Adrenal gland (tissue), 12 donors: Measurements from ENCODE around the gene ZNF597. TPM values are rescaled to one million over a fixed set of nuclear protein-coding genes. Genes with fewer than 3 reads are reported as not detected.
A peak's percentile ranks its signal among the peaks of the same experiment; 100 is the strongest.

Experiments used
- DNase-seq, 7 donors: peaks; one replicate each; pipeline ENCODE4 v3.0.0-alpha.2; 2019 to 2020
- H3K27ac ChIP-seq, 5 donors: fragments of 200-600 bp; sonication (generic) in 4 of 5; 1 replicate in 3 of 5; 2 replicates in 2 of 5; pipeline versions ENCODE4 v1.5.1 to v1.8.0; 2016 to 2020; ENCODE audit warnings: mild to moderate bottlenecking in 1 of 5
- H3K27me3 ChIP-seq: fragments of 200-600 bp; 2 replicates; pipeline ENCODE4 v1.8.0; 2021
- H3K36me3 ChIP-seq, 2 donors: fragments of 200-600 bp; replicated peaks in 1 of 2; 1 replicate in 1 of 2; 2 replicates in 1 of 2; pipeline versions ENCODE4 v1.5.1 to v1.8.0; 2018 to 2022
- H3K4me1 ChIP-seq, 2 donors: fragments of 200-600 bp; replicated peaks in 1 of 2; 1 replicate in 1 of 2; 2 replicates in 1 of 2; pipeline versions ENCODE4 v1.5.1 to v1.8.0; 2018 to 2021
- H3K4me3 ChIP-seq, 4 donors: fragments of 200-600 bp; sonication (generic) in 3 of 4; one replicate each; pipeline ENCODE4 v1.5.1; 2016 to 2018
- H3K9me3 ChIP-seq, 3 donors: fragments of 200-600 bp; sonication (generic) in 1 of 3; replicated peaks in 1 of 3; 1 replicate in 2 of 3; 2 replicates in 1 of 3; pipeline versions ENCODE4 v1.5.1 to v1.8.0; 2016 to 2021
- CTCF ChIP-seq, 6 experiments: fragments of 450-650 bp in 4 of 6; fragments of 200-600 bp in 2 of 6; sonication (generic) in 1 of 6; IDR thresholded peaks; 1 replicate in 5 of 6; 2 replicates in 1 of 6; pipeline versions ENCODE4 v1.5.1 to v1.8.0; 2016 to 2021; ENCODE audit warnings: antibody characterized with exemption in 6 of 6, mild to moderate bottlenecking in 2 of 6, moderate library complexity in 1 of 6
- POLR2A ChIP-seq, 2 donors: fragments of 450-650 bp; IDR thresholded peaks; one replicate each; pipeline ENCODE4 v1.6.1; 2017; ENCODE audit warnings: antibody characterized with exemption in 2 of 2, mild to moderate bottlenecking in 2 of 2, moderate library complexity in 1 of 2
- WGBS, 4 donors: extraction: QIAGEN DNeasy Blood & Tissue Kit in 2 of 4; methylation state at CpG; one replicate each; pipeline versions ENCODE4 v1.1.5 to v1.1.7; 2013 to 2017; 5-methylcytosine and 5-hydroxymethylcytosine counted together
- intact Hi-C, 2 donors: fragments of 100-400 bp; cut with DNase I; formaldehyde crosslinking; loops; one replicate each; pipeline versions ENCODE4 v1.14.1 to v1.15.0; 2022 to 2023
- polyA plus RNA-seq, 3 donors: library from polyadenylated mRNA; stranded (reverse); fragments of 200-250 nt in 2 of 3; fragments of 350-450 nt in 1 of 3; fragmentation: Illumina TruSeq in 1 of 3; extraction: RNeasy Lipid Tissue Mini Kit (QIAGEN cat#74804) in 1 of 3; gene quantifications; one replicate each; pipeline ENCODE4 v1.2.3, GENCODE V29; 2013 to 2014
- total RNA-seq, 9 donors: library from RNA; depleted of rRNA in 4 of 9; stranded (reverse); fragments of >200 nt in 4 of 9; fragments of 120-200 nt in 1 of 9; fragmentation: NEBNext Ultra II Directional in 1 of 9; extraction: Animal tissue kit (Norgen Biotek cat#: 25700) in 1 of 9; gene quantifications; one replicate each; pipeline versions ENCODE4 v1.1.0 to v1.2.4, GENCODE V29; 2013 to 2023
- donor health status: healthy with polysubstance abuse.
- donor health status: Bipolar disorder and iron deficiency.
- donor health status: DM: yes; HTN: yes; CAD: no.
- donor health status: DM: no; HTN: no; CAD: no.
- donor health status: DM: no; HTN: no; CAD: no.
- donor health status: DM: yes; HTN: yes; CAD: no.

The ZNF597 gene
- total and polyA plus RNA-seq, 12 donors: 1.2 to 4.0 (median 2.8) TPM

- 1 to 6% (median 1%) methylated on average over 4 to 83 of the region's 83 CpGs for WGBS, 4 donors
- H3K27me3 ChIP-seq: no peaks in the 10 kb centered on the region
- H3K9me3 ChIP-seq: no peaks in the 10 kb centered on the region
- TF ChIP-seq POLR2A (IDR thresholded peaks at IDR 0.05) (peak; percentile 18 to 68), CTCF (IDR thresholded peaks at IDR 0.05) (peak in 3 of 6 experiments; percentile 41 to 61 (median 48))
- DNase-seq: peak; percentile 90 to 97 (median 93)
- H3K27ac ChIP-seq: peak overlapping the region; percentile 89 to 99 (median 94)
- H3K4me1 ChIP-seq: peaks cover 30 to 44% of the 10 kb centered on the region in 2 donors
- H3K4me3 ChIP-seq: peak overlapping the region in 3 of 4 donors; percentile 38 to 93 (median 82)
- intact Hi-C loops: no loop called here
- H3K36me3 ChIP-seq: no peaks in the 10 kb centered on the region
These were observed 14.3 kb upstream of the ZNF597 start for GRCh38 chr16:3457434-3458252.

- H3K27me3 ChIP-seq: no peaks in the 10 kb centered on the region
These were observed 11.4 kb upstream of the ZNF597 start for GRCh38 chr16:3454631-3455147.

GRCh38 chr16:3454093-3454492, 10.8 kb upstream of the ZNF597 start:
- peak in 1 of 7 donors; percentile 46 for DNase-seq
- TF ChIP-seq POLR2A (IDR thresholded peaks at IDR 0.05): no peak
- Histone ChIP-seq H3K27me3 (no peaks in the 10 kb centered on the region), H3K36me3 (no peaks in the 10 kb centered on the region), H3K27ac (no peak overlapping the region), H3K4me3 (no peak overlapping the region), H3K4me1 (peaks cover 5 to 13% of the 10 kb centered on the region in 2 donors), H3K9me3 (no peaks in the 10 kb centered on the region)
- intact Hi-C loops: no loop called here
- 84 to 93% (median 89%) methylated on average over 5 of the region's 5 CpGs for WGBS, 4 donors

More at GRCh38 chr16:3454631-3455147, 11.4 kb upstream of the ZNF597 start:
- H3K4me3 ChIP-seq: no peak overlapping the region
- TF ChIP-seq POLR2A (IDR thresholded peaks at IDR 0.05): no peak
- TF ChIP-seq CTCF (IDR thresholded peaks at IDR 0.05): no peak
- 73 to 79% (median 77%) methylated on average over 10 of the region's 10 CpGs for WGBS, 4 donors
- peak in 1 of 7 donors; percentile 47 for DNase-seq
- no peak overlapping the region for H3K27ac ChIP-seq
- H3K36me3 ChIP-seq: no peaks in the 10 kb centered on the region
- intact Hi-C loops: no loop called here
- peaks cover 11 to 19% of the 10 kb centered on the region in 2 donors for H3K4me1 ChIP-seq
- H3K9me3 ChIP-seq: no peaks in the 10 kb centered on the region

- Histone ChIP-seq H3K27me3 (no peaks in the 10 kb centered on the region), H3K4me1 (peaks cover 4 to 14% of the 10 kb centered on the region in 2 donors), H3K9me3 (no peaks in the 10 kb centered on the region), H3K27ac (peak overlapping the region; percentile 14 to 93 (median 69)), H3K4me3 (peak overlapping the region in 3 of 4 donors; percentile 13 to 66 (median 39)), H3K36me3 (peaks cover 0 to 12% of the 10 kb centered on the region in 2 donors)
- intact Hi-C loops: no loop called here
- 32 to 45% (median 36%) methylated on average over 6 to 10 of the region's 10 CpGs for WGBS, 4 donors
- DNase-seq: peak in 6 of 7 donors; percentile 35 to 81 (median 52)
- TF ChIP-seq CTCF (IDR thresholded peaks at IDR 0.05): peak in 2 of 6 experiments; percentile 40 to 51
- TF ChIP-seq POLR2A (IDR thresholded peaks at IDR 0.05): peak in 1 of 2 donors; percentile 55
These were observed 706 bp upstream of the ZNF597 start for GRCh38 chr16:3444032-3444388.
